Activated CD8-positive, alpha-beta memory T cell treated with anti-CD3 and anti-CD28 coated beads for 36 hours (primary cell): ENCODE data around the gene ANKRD9. TPM values are rescaled to one million over a fixed set of nuclear protein-coding genes. Genes with fewer than 3 reads are reported as not detected.
"Not testable (repeated sequence)": the region's sequence is repeated elsewhere in the genome, so short reads cannot be mapped to it uniquely, and the experiment has no call there.

Experiments
- CTCF ChIA-PET: fragments of 350-600 bp; sonication (Branson Sonifier 250); formaldehyde crosslinking; loops from one replicate; lab custom pipeline; 2021; ENCODE audit warnings: antibody characterized with exemption; lab: Charles Lee
- POLR2A ChIA-PET: fragments of 350-600 bp; sonication (Branson Sonifier 250); formaldehyde crosslinking; loops from one replicate; lab custom pipeline; 2021; ENCODE audit warnings: antibody characterized with exemption; lab: Charles Lee
- total RNA-seq, 2 experiments: library from RNA; stranded (reverse); gene quantifications; one replicate each; pipeline ENCODE4 v1.2.3, GENCODE V29; 2021

Gene ANKRD9
- total RNA-seq = 10 to 100 TPM; 11.8 to 15.2 TPM

GRCh38 chr14:102509746-102510615 is at the start of gene ANKRD9:
Gene ANKRD9 (minus strand): TSS chr14:102509776. CDS start chr14:102507889, 1,887 bp downstream.
- ChIA-PET POLR2A (no interaction called here), CTCF (interaction anchor here (0.9 to 1.5 kb wide), 2 partner anchors 15 to 72 kb away, joined by 3 to 4 read pairs; no protein-coding TSS in a partner anchor)

GRCh38 chr14:102558556-102558955 is 49.0 kb upstream of the ANKRD9 start:
- CTCF ChIA-PET = interaction anchor here (1.5 kb wide), 1 partner anchor 323 kb away, joined by 3 read pairs; no protein-coding TSS in a partner anchor
- POLR2A ChIA-PET = no interaction called here

GRCh38 chr14:102557434-102558226 is 48.1 kb upstream of the ANKRD9 start:
- CTCF ChIA-PET = no interaction called here

GRCh38 chr14:102556098-102556677 is 46.6 kb upstream of the ANKRD9 start:
- ChIA-PET POLR2A (interaction anchor here (0.7 kb wide), 1 partner anchor 468 kb away, joined by 3 read pairs; no protein-coding TSS in a partner anchor), CTCF (no interaction called here)

More at GRCh38 chr14:102557434-102558226, 48.1 kb upstream of the ANKRD9 start:
- POLR2A ChIA-PET = no interaction called here

- POLR2A ChIA-PET = interaction anchor here (0.6 to 0.7 kb wide), 2 partner anchors 256 to 467 kb away, joined by 3 to 4 read pairs; no protein-coding TSS in a partner anchor
Observed at GRCh38 chr14:102554821-102555819, 45.5 kb upstream of the ANKRD9 start.

GRCh38 chr14:102551995-102552705 is 42.6 kb upstream of the ANKRD9 start:
- CTCF ChIA-PET = interaction anchor here (0.6 kb wide), 1 partner anchor 174 kb away, joined by 3 read pairs; no protein-coding TSS in a partner anchor
- POLR2A ChIA-PET = no interaction called here

More at GRCh38 chr14:102554821-102555819, 45.5 kb upstream of the ANKRD9 start:
- CTCF ChIA-PET = no interaction called here

- CTCF ChIA-PET, POLR2A ChIA-PET: not testable (repeated sequence)
Observed at GRCh38 chr14:102550927-102551401, 41.4 kb upstream of the ANKRD9 start.

GRCh38 chr14:102548616-102549240 is 39.2 kb upstream of the ANKRD9 start:
- POLR2A ChIA-PET = no interaction called here

GRCh38 chr14:102545461-102546265 is 36.1 kb upstream of the ANKRD9 start:
- ChIA-PET CTCF (no interaction called here), POLR2A (no interaction called here)

More at GRCh38 chr14:102548616-102549240, 39.2 kb upstream of the ANKRD9 start:
- CTCF ChIA-PET = interaction anchor here (0.7 kb wide), 1 partner anchor 157 kb away, joined by 6 read pairs; no protein-coding TSS in a partner anchor

- POLR2A ChIA-PET = no interaction called here
- CTCF ChIA-PET = interaction anchor here (0.8 kb wide), 1 partner anchor 20 kb away, joined by 3 read pairs; no protein-coding TSS in a partner anchor
Observed at GRCh38 chr14:102544747-102545460, 35.3 kb upstream of the ANKRD9 start.

- ChIA-PET CTCF (interaction anchor here (0.8 kb wide), 1 partner anchor 19 kb away, joined by 3 read pairs; no protein-coding TSS in a partner anchor), POLR2A (no interaction called here)
Observed at GRCh38 chr14:102544046-102544746, 34.6 kb upstream of the ANKRD9 start.

- POLR2A ChIA-PET = interaction anchor here (0.7 kb wide), 1 partner anchor 237 kb away, joined by 4 read pairs; no protein-coding TSS in a partner anchor
- CTCF ChIA-PET = no interaction called here
Observed at GRCh38 chr14:102541771-102542170, 32.2 kb upstream of the ANKRD9 start.

- POLR2A ChIA-PET = interaction anchor here (0.7 kb wide), 1 partner anchor 238 kb away, joined by 4 read pairs; no protein-coding TSS in a partner anchor
Observed at GRCh38 chr14:102541029-102541491, 31.5 kb upstream of the ANKRD9 start.

GRCh38 chr14:102540315-102541028 is 30.9 kb upstream of the ANKRD9 start:
- POLR2A ChIA-PET = no interaction called here
- CTCF ChIA-PET = no interaction called here

More at GRCh38 chr14:102541029-102541491, 31.5 kb upstream of the ANKRD9 start:
- CTCF ChIA-PET = not testable (repeated sequence)
